WTC11 (cell line): ENCODE data around the gene PRDM1. TPM values are rescaled to one million over a fixed set of nuclear protein-coding genes. Genes with fewer than 3 reads are reported as not detected.

Experiments
- ATAC-seq: fragments of 200-7000 bp; cut with Tn5 transposase; 2 replicates; pipeline ENCODE4 v1.10.0; 2021; ENCODE audit warnings: mild to moderate bottlenecking, moderate library complexity
- CTCF ChIA-PET: fragments of 300-600 bp; sonication (Branson Sonifier 250); formaldehyde crosslinking; loops from one replicate; lab custom pipeline; 2021; ENCODE audit warnings: antibody characterized with exemption; lab: Charles Lee
- POLR2A ChIA-PET: fragments of 350-600 bp; sonication (Branson Sonifier 250); formaldehyde crosslinking; loops from one replicate; lab custom pipeline; 2021; ENCODE audit warnings: antibody characterized with exemption; lab: Charles Lee
- DNase-seq: peaks from one replicate; pipeline ENCODE4 v3.0.0; 2021; ENCODE audit warnings: low spot score
- H3K27ac Mint-ChIP-seq: 2 replicates; pipeline ENCODE4 v1.8.0; 2021; ENCODE audit warnings: mixed read lengths
- H3K27me3 Mint-ChIP-seq: 2 replicates; pipeline ENCODE4 v1.8.0; 2021; ENCODE audit warnings: low read depth, mild to moderate bottlenecking, moderate library complexity, mixed read lengths
- H3K36me3 Mint-ChIP-seq: 2 replicates; pipeline ENCODE4 v1.8.0; 2021; ENCODE audit warnings: mixed read lengths
- H3K4me1 Mint-ChIP-seq: 2 replicates; pipeline ENCODE4 v1.8.0; 2022; ENCODE audit warnings: mixed read lengths
- H3K4me3 Mint-ChIP-seq: 2 replicates; pipeline ENCODE4 v1.8.0; 2021; ENCODE audit warnings: mild to moderate bottlenecking, moderate library complexity, mixed read lengths
- H3K9me3 Mint-ChIP-seq: 2 replicates; pipeline ENCODE4 v1.8.0; 2021; ENCODE audit warnings: mixed read lengths
- AFF4 ChIP-seq: sonication (generic); formaldehyde crosslinking; IDR thresholded peaks from 2 replicates; pipeline ENCODE4 v1.8.1; 2023; ENCODE audit warnings: mild to moderate bottlenecking, missing genetic modification reagents, borderline replicate concordance
- CBFB ChIP-seq: sonication (generic); formaldehyde crosslinking; IDR thresholded peaks from 2 replicates; pipeline ENCODE4 v1.8.1; 2022; ENCODE audit warnings: mild to moderate bottlenecking, low read depth, missing genetic modification reagents
- CREB1 ChIP-seq: sonication (generic); formaldehyde crosslinking; IDR thresholded peaks from 2 replicates; pipeline ENCODE4 v1.8.0; 2023; ENCODE audit warnings: mild to moderate bottlenecking, missing genetic modification reagents
- ESRRA ChIP-seq: sonication (generic); formaldehyde crosslinking; IDR thresholded peaks from 2 replicates; pipeline ENCODE4 v1.8.1; 2022; ENCODE audit warnings: mild to moderate bottlenecking, missing genetic modification reagents, borderline replicate concordance
- ETV6 ChIP-seq: sonication (generic); formaldehyde crosslinking; IDR thresholded peaks from 2 replicates; pipeline ENCODE4 v1.8.1; 2022; ENCODE audit warnings: mild to moderate bottlenecking, missing genetic modification reagents
- FOXJ3 ChIP-seq: sonication (generic); formaldehyde crosslinking; IDR thresholded peaks from 2 replicates; pipeline ENCODE4 v1.9.0; 2021; ENCODE audit warnings: missing genetic modification reagents, mild to moderate bottlenecking, borderline replicate concordance
- FOXK1 ChIP-seq: sonication (generic); formaldehyde crosslinking; IDR thresholded peaks from 2 replicates; pipeline ENCODE4 v1.8.0; 2022; ENCODE audit warnings: mild to moderate bottlenecking, moderate library complexity, missing genetic modification reagents
- HMGA2 ChIP-seq: fragments of 250-450 bp; sonication (Bioruptor Pico); IDR thresholded peaks from 2 replicates; pipeline ENCODE4 v1.4.0; 2021; ENCODE audit warnings: mild to moderate bottlenecking, moderate library complexity
- JUN ChIP-seq: sonication (generic); formaldehyde crosslinking; IDR thresholded peaks from 2 replicates; pipeline ENCODE4 v1.8.0; 2023; ENCODE audit warnings: mild to moderate bottlenecking, missing genetic modification reagents
- MAX ChIP-seq: sonication (generic); formaldehyde crosslinking; IDR thresholded peaks from 2 replicates; pipeline ENCODE4 v1.8.0; 2022; ENCODE audit warnings: mild to moderate bottlenecking, missing genetic modification reagents
- MYBL2 ChIP-seq: sonication (generic); formaldehyde crosslinking; IDR thresholded peaks from 2 replicates; pipeline ENCODE4 v1.8.1; 2023; ENCODE audit warnings: mild to moderate bottlenecking, moderate library complexity, missing genetic modification reagents
- NR1H2 ChIP-seq: sonication (generic); formaldehyde crosslinking; IDR thresholded peaks from 2 replicates; pipeline ENCODE4 v1.9.0; 2021; ENCODE audit warnings: mild to moderate bottlenecking, moderate library complexity, missing genetic modification reagents
- NR3C1 ChIP-seq: sonication (generic); formaldehyde crosslinking; conservative IDR thresholded peaks from 2 replicates; pipeline ENCODE4 v1.8.1; 2023; ENCODE audit warnings: low read depth, mild to moderate bottlenecking, missing genetic modification reagents
- RELA ChIP-seq: sonication (generic); formaldehyde crosslinking; IDR thresholded peaks from 2 replicates; pipeline ENCODE4 v1.8.1; 2022; ENCODE audit warnings: missing genetic modification reagents, mild to moderate bottlenecking, borderline replicate concordance
- SMAD4 ChIP-seq: sonication (generic); formaldehyde crosslinking; IDR thresholded peaks from 2 replicates; pipeline ENCODE4 v1.8.0; 2022; ENCODE audit warnings: mild to moderate bottlenecking, missing genetic modification reagents
- SOX15 ChIP-seq: fragments of 250-450 bp; sonication (Bioruptor Pico); IDR thresholded peaks from 2 replicates; pipeline ENCODE4 v1.9.0; 2021; ENCODE audit warnings: mild to moderate bottlenecking
- SP1 ChIP-seq: sonication (generic); formaldehyde crosslinking; conservative IDR thresholded peaks from 2 replicates; pipeline ENCODE4 v1.8.1; 2022; ENCODE audit warnings: missing genetic modification reagents
- USF1 ChIP-seq: sonication (generic); formaldehyde crosslinking; IDR thresholded peaks from 2 replicates; pipeline ENCODE4 v1.8.0; 2022; ENCODE audit warnings: mild to moderate bottlenecking, missing genetic modification reagents
- USF2 ChIP-seq: sonication (generic); formaldehyde crosslinking; IDR thresholded peaks from 2 replicates; pipeline ENCODE4 v1.8.1; 2023; ENCODE audit warnings: mild to moderate bottlenecking, missing genetic modification reagents, moderate library complexity
- ZNF121 ChIP-seq: sonication (generic); formaldehyde crosslinking; IDR thresholded peaks from 2 replicates; pipeline ENCODE4 v1.8.0; 2023; ENCODE audit warnings: missing genetic modification reagents
- ZNF263 ChIP-seq: sonication (generic); formaldehyde crosslinking; IDR thresholded peaks from 2 replicates; pipeline ENCODE4 v1.8.1; 2022; ENCODE audit warnings: low read depth, mild to moderate bottlenecking, moderate library complexity, missing genetic modification reagents
- ZNF396 ChIP-seq: fragments of 250-450 bp; sonication (Bioruptor Pico); IDR thresholded peaks from 2 replicates; pipeline ENCODE4 v1.8.0; 2021; ENCODE audit warnings: mild to moderate bottlenecking, moderate library complexity, borderline replicate concordance
- ZNF423 ChIP-seq: fragments of 250-450 bp; sonication (Bioruptor Pico); IDR thresholded peaks from 2 replicates; pipeline ENCODE4 v2.1.2; 2022; ENCODE audit warnings: mild to moderate bottlenecking, moderate library complexity
- ZNF512 ChIP-seq: sonication (generic); formaldehyde crosslinking; IDR thresholded peaks from 2 replicates; pipeline ENCODE4 v1.8.1; 2022; ENCODE audit warnings: missing genetic modification reagents, borderline replicate concordance
- ZNF671 ChIP-seq: fragments of 250-450 bp; sonication (Bioruptor Pico); IDR thresholded peaks from 2 replicates; pipeline ENCODE4 v1.8.0; 2021; ENCODE audit warnings: mild to moderate bottlenecking
- total RNA-seq: library from RNA; stranded (reverse); gene quantifications from 3 replicates; pipeline ENCODE4 v1.2.3, GENCODE V29; 2021

Gene PRDM1
- total RNA-seq, 1 experiment from 2014 or later: 1.8 TPM

GRCh38 chr6:106084989-106085691 lies 996 bp upstream of the PRDM1 start:
- ChIA-PET CTCF (interaction anchor here (0.7 to 2.7 kb wide), 10 partner anchors 8 to 653 kb away, joined by 3 to 26 read pairs (median 4); no protein-coding TSS in a partner anchor), POLR2A (interaction anchor here (1.2 kb wide), 1 partner anchor 139 kb away, joined by 3 read pairs; no protein-coding TSS in a partner anchor)
- Mint-ChIP-seq H3K4me3 (peak overlapping the region; percentile 82), H3K9me3 (no peaks in the 10 kb centered on the region), H3K36me3 (no peaks in the 10 kb centered on the region), H3K27me3 (peaks cover 32% of the 10 kb centered on the region), H3K27ac (no peak overlapping the region; the same call in 1 of the 2 replicates), H3K4me1 (peaks cover 49% of the 10 kb centered on the region)
- TF ChIP-seq SP1 (CRISPR knock-in tag): no peak
- no peak for TF ChIP-seq USF1 (CRISPR knock-in tag)
- TF ChIP-seq ZNF671: no peak
- TF ChIP-seq AFF4 (CRISPR knock-in tag): no peak
- no peak for TF ChIP-seq CREB1 (CRISPR knock-in tag)
- no peak for TF ChIP-seq SMAD4
- no peak for TF ChIP-seq USF2 (CRISPR knock-in tag)
- no peak for TF ChIP-seq ZNF512 (CRISPR knock-in tag)
- TF ChIP-seq SOX15: no peak
- no peak for TF ChIP-seq ZNF263
- TF ChIP-seq NR1H2 (CRISPR knock-in tag): no peak
- no peak for TF ChIP-seq RELA (CRISPR knock-in tag)
- TF ChIP-seq FOXK1 (CRISPR knock-in tag): no peak
- TF ChIP-seq CBFB: no peak
- TF ChIP-seq MYBL2 (CRISPR knock-in tag): no peak
- DNase-seq: no peak
- ATAC-seq: no peak; the same call in 1 of the 2 replicates

- ATAC-seq (no peak), DNase-seq (no peak)
- peak overlapping the region; percentile 82 for H3K4me3 Mint-ChIP-seq
- H3K27me3 Mint-ChIP-seq: peaks cover 32% of the 10 kb centered on the region
- H3K36me3 Mint-ChIP-seq: no peaks in the 10 kb centered on the region
- CTCF ChIA-PET: interaction anchor here (0.7 to 2.7 kb wide), 8 partner anchors 55 to 683 kb away, joined by 3 to 26 read pairs (median 3); partner anchors contain the start of gene PREP
- POLR2A ChIA-PET: interaction anchor here (1.2 kb wide), 1 partner anchor 140 kb away, joined by 3 read pairs; no protein-coding TSS in a partner anchor
- H3K27ac Mint-ChIP-seq: no peak overlapping the region; the same call in 1 of the 2 replicates
- no peaks in the 10 kb centered on the region for H3K9me3 Mint-ChIP-seq
- no peak for TF ChIP-seq ETV6 (CRISPR knock-in tag)
- TF ChIP-seq ZNF121 (CRISPR knock-in tag): no peak
- no peak for TF ChIP-seq NR3C1
- TF ChIP-seq MAX: no peak
- no peak for TF ChIP-seq FOXJ3 (CRISPR knock-in tag)
- TF ChIP-seq ZNF396 (CRISPR knock-in tag): no peak
- no peak for TF ChIP-seq NR1H2 (CRISPR knock-in tag)
- TF ChIP-seq MYBL2 (CRISPR knock-in tag): no peak
- TF ChIP-seq ESRRA (CRISPR knock-in tag): no peak
- no peak for TF ChIP-seq ZNF423 (CRISPR knock-in tag)
- no peak for TF ChIP-seq JUN (CRISPR knock-in tag)
- TF ChIP-seq HMGA2 (CRISPR knock-in tag): no peak
- TF ChIP-seq, all 79 proteins: peak for 0
- peaks cover 47% of the 10 kb centered on the region for H3K4me1 Mint-ChIP-seq
Measured at GRCh38 chr6:106085692-106085983, 498 bp upstream of the PRDM1 start.
